HG03342 (cell line): ENCODE measurements around the gene SKOR2.
"Not testable (repeated sequence)": the region's sequence is repeated elsewhere in the genome, so short reads cannot be mapped to it uniquely, and the experiment has no call there.

Experiments used
- ATAC-seq: cut with Tn5 transposase; IDR thresholded peaks from one replicate; pipeline ENCODE4 v1.9.1; 2021; ENCODE audit warnings: mild to moderate bottlenecking, moderate library complexity; ENCODE audit not compliant: unreplicated experiment

SKOR2 gene

DNA sequence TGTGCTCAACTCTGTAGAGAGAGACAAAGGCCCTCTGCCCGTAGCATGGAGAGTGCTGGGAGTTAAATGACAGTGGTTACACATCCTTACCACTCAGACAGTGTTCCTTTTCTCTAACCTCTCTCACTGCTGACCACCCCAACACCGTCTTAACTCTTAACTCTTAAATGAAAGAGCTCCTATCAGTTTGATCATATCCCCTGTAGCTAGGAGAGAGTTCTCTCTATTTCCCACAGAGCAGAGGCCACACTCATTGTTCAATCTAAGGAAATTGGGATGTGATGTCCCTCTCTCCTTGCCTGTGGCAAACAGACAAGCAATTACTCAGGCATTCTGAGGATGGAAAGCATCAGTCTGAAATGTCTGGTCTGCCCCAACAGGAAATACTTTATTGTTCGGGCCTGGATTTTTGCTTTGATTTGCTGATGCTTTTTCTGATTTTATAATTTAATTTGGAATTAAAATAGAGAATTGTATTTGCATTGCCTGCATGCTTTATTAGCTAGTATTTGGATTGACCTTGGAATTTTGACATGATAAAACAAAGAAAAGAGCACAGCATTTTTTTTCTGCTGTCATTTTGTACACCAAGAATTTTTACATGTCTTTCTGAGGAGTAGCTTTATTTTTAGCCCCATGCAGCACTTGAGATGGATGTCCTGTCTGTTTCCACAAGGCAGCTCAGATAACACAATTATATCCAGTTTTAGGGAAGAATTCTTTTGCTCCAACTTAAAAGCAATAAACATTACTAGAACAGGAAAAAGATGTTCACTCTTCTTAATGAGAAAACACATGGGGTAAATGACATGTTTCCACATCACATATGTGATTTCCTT is 47.6 kb downstream of the SKOR2 start:
- ATAC-seq, result no peak

DNA sequence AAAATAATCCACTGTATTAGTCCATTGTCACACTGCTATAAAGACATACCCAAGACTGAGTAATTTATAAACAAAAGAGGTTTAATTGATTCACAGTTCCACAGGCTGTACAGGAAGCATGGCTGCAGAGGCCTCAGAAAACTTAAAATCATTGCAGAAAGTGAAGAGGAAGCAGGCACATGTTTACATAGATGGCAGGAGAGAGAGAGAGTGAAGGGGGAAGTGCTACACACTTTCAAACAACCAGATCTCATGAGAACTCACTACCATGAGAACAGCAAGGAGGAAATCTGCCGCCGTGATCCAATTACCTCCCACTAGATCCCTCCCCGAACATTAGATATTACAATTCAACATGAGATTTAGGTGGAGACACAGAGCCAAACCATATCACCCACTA is 55.5 kb downstream of the SKOR2 start:
- ATAC-seq, result not testable (repeated sequence)

DNA sequence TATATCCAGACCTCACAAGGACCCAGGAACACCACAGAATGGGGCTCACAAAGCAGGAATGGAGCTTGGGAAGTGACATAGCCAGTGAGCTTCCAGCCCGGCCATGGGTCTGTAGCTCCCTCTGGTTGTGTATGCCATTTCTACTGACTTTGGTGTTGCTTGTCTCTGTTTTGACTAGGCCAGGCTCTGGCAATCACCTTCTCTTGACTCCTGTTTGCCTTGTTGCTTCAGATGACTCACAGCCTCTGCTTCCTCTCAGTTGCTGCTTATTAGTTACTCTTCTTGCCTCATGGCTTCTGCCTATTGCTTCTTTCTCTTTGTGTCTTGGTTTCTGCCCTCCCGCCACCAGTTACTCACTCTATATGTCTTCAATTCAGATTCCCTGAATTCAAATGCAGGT is 59.5 kb downstream of the SKOR2 start:
- ATAC-seq, result no peak

DNA sequence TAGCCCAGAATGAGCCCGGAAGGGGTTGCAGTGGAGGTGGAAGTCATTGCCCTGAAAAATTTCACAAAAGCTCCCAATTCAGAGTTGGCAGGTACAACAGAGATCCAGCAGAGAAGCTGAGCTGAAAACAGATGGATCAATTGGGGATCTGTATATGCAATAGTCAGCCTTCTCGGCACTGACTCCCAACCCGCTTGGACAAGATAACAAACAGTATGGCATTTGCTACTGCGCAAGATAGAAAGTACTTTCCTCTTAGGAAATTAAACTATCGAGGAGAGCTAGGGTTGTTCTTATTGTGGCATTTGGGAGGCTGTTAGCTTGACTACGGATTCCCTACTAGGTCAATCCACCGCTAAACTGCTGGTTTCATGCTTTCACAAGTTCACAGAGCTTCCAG is 63.7 kb downstream of the SKOR2 start:
- ATAC-seq, result no peak

DNA sequence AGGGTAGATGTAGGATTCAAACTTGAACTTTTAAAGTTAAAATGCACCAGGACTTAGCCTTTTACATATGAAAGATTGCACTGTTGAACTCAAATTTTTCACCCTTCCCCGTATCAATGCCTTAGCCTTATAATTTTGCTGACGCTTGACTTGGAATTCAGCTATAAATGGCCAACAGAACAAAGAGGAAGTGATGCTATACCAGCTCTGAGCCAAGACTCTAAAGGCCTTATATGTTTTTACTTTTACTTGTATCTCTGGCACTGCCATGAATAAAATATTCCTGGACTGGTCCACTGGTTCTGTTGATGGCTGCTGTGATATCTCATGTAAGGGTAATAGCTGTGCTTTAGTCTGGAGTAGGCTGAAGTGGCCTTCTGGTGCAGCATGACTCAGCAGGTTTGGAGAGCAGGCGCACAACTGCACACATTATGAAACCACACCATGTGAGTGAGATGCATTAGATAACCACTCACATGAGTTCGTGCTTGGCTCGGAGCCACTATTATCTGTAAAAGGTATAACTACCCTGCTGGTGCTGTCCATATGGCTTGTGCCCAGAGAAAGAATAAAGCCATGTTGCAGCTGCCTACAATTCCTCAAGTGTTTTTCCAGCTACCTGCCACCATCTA is 66.9 kb downstream of the SKOR2 start:
- no peak for ATAC-seq

DNA sequence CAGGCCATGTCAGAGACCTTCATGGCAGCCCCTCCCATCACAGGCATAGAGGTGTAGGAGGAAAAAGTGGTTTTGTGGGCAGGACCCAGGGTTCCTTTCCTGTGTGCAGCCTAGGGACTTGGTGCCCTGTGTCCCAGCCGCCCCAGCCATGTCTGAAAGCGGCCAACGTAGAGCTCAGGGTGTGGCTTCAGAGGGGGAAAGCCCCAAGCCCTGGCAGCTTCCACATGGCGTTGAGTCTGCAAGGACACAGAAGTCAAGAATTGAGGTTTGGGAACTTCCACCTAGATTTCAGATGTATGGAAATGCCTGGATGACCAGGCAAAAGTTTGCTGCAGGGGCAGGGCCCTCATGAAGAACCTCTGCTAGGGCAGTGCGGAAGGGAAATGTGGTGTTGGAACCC is 69.3 kb downstream of the SKOR2 start:
- not testable (repeated sequence) for ATAC-seq

DNA sequence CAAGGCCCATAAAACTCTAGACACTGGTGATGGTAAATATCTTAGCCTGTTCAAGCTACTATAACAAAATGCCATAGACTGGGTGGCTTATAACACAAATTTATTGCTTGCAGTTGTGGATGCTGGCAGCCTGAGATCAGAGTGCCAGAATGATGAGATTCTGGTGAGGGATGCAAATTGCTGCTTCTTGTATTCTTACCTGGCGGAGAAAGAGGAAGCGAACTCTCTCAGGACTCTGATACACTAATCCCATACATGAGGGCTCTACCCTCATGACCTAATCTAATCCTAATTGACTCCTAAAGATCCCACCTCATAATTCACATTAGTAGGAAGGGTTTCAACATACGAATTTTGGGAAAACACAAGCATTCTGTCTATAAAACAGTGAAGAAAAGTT is 70.7 kb downstream of the SKOR2 start:
- ATAC-seq, result no peak

DNA sequence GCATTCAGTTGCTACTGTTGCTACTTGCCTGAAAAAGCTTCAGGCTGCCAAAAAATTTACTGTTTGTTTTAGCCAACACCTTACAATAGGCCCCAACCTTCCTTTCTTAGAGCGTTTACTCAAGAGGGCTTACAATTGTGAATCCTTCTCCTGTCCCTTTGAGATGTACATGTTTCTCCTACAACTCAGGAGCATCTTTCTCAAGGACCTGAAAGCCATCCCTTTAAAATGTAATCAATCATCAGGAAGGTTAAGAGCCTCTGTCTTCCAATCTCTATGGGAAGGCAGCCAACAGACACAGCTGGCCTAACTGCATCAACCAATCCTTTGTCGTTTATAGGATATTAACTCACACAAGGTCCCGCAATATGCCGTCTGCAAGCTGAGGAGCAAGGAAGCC is 71.9 kb downstream of the SKOR2 start:
- no peak for ATAC-seq

DNA sequence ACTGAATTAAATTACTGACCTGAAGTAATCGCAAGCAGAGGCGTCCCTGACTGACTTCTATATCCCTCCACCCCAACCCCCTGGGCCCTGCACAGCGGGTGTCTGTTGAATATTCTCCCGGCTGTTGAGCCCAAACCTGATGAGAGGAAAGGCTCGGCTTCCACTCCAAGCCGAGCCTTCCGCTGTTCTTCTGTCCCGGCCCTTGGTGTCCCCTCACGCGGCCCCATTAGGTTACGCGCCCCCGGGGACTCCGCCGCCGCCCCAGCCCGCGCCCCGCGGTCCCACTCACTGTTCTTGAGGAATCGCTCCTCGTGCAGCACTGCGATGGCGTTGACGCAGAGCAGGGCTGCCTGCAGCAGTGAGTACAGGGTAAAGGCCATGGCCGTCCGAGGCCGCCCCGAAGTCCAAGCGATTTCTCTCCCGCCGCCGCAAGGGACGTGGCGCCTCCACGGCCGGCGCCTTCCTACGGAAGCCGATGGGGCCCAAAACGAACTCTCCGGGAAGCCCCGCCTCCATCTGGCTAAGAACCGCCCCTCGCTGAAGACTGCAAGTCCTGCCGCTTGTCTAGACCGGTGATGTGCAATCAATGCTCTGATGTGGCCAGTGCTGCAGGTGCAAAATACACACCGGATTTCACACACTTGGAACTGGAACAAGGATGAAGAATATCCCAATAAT is 75.4 kb downstream of the SKOR2 start, which contains the start of gene IER3IP1:
Gene IER3IP1, minus strand, starts transcription at position 467 of the 678 bp plus-strand sequence. Its CDS starts 87 bp downstream, at position 380.
- ATAC-seq, result peak; percentile 79

DNA sequence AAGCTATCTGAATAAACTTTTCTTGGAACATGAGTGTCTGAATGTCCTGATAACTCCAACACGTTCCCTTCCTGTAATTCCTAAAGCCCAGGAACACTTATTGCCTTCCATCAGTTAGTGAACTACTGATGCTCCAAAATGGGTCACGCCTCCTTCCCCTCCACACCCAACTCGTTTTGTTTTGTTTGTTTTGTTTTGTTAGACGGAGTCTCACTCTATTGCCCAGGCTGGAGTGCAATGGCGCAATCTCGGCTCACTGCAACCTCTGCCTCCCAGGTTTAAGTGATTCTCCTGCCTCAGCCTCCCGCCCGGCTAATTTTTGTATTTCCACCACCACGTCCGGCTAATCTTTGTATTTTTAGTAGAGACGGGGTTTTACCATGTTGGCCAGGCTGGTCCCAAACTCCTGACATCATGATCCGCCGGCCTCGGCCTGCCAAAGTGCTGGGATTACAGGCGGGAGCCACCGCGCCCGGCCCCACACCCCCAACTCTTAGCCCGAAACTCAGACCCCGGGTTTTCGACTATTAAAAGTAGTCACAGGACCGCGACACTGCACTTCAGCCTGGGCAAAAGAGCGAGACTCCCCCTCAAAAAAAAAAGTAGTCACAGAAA is 76.1 kb downstream of the SKOR2 start:
- ATAC-seq, result peak; percentile 21

DNA sequence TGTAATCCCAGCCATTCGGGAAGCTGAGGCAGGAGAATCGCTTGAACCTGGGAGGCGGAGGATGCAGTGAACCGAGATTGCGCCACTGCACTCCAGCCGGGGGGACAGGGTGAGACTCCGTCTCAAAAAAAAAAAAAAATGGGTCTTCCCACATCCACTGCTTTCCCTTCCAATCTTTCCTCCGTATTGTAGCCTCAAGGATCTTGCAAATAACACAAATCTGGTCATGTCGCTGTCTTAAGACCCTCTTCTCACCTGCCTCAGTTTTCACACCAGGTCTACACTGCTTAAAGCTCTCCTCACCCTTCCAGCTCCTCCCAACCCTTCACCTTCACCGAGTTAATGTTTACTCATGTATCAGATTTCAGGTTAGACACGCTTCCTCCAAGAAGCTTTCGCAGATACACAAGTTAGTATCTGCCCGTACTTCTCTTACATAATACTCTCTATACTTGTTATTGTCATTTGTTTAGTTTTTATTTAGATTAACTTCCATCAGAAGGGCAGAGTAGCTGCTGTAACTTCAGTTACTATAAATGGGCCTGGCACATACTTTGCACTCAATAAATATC is 76.8 kb downstream of the SKOR2 start:
- ATAC-seq, result no peak

DNA sequence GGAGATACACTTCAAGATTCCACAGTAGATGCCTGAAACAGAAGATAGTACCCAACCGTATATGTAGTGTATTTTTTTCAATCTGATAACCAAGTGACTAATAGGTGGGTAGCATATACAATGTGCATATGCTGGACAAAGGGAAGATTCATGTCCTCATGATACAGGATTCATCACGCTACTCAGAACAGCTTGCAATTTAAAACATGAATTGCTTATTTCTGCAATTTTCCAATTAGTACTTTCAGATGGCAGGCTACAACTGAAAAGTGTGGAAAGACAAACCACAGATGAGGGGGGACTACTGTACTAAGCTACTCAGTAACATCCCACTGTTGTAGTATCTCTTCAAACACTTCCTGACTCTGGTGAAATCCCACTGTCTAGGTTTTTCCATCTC is 79.0 kb downstream of the SKOR2 start:
- ATAC-seq, result no peak

DNA sequence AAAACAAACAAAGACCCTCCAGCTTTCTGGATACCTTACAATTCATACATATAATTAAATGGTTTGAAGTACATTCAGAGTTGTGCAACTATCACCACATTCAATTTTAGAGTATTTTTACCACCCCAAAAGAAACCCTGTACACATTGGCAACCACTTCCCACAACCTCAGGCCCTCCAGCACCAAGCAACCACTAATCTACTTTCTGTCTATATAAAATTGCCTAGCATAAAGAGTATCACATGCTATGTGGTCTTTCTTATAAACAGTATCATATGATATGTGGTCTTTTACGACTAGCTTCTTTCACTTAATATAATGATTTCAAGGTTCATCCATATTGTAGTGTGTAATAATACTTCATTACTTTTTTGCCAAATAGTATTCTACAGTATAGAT is 82.5 kb downstream of the SKOR2 start:
- ATAC-seq, result no peak

DNA sequence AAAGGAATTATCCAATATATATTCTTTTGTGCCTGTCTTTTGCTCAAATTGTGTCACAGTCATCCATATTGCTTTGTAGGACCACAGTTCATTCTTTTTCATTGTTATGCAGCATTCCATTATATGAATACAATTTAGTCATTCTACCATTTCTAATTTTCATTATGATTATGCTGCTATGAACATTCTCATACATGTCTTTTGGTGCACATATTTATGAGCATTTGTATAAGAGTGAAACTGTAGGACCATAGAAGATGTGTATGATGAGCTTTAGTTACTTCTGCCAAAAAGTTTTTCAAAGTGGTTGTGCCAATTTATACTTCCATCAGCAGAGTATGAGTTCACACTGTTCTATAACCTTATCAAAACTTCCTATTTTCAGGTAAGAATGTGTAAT is 83.0 kb downstream of the SKOR2 start:
- ATAC-seq, result no peak

DNA sequence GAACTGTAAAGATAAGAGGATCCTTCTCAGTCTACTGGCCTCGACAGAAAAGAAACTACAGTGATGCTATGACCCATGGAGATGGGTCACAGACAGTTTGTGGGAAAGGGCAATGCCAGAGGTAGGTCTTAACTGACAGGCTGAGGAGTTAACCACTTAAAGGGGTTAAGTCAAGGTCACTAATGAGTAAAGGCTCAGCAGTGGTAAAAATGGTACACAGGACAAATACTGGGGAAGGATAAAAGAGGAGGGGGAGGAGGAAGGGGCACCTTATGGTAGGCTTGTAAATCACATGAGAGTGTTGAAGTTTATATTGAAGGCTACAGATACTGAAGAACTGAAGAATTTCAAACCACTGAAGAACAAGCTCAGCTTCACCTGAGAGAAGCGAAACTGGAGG is 85.2 kb downstream of the SKOR2 start:
- ATAC-seq, result no peak

DNA sequence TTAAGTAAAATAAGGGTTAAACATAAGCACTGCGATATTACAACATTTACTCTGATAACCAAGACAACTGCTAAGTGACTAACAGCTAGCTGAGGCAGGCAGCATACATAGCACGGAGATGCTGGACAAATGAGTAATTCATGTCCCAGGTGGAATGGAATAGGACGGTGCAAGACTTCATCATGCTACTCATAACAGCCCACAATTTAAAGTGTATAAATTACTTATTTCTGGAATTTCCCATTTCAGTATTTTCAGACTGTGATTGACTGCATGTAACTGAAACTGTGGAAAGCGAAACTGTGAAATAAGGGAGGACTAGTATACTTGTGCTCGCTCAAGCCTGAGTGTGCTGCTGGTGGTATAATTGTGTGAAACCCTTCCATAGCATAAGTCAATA is 88.2 kb downstream of the SKOR2 start:
- peak; percentile 87 for ATAC-seq

DNA sequence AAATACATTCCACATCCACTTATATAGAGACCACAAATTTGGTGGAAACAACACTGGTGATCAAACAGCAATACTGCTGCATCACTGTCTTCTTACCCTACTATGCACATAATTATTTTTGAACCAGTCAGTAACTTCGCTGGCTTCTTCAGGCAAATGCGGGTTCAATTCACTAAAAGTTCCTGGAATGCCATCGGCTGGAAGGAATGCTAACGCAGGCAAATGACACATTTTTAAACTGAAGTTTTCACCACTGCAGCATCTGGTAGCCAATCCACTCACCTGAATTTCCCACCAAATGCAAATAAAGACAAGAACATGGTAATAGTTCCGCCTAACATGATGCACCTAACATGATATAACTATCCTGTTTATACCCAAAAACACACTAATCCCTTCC is 91.2 kb downstream of the SKOR2 start:
- no peak for ATAC-seq

DNA sequence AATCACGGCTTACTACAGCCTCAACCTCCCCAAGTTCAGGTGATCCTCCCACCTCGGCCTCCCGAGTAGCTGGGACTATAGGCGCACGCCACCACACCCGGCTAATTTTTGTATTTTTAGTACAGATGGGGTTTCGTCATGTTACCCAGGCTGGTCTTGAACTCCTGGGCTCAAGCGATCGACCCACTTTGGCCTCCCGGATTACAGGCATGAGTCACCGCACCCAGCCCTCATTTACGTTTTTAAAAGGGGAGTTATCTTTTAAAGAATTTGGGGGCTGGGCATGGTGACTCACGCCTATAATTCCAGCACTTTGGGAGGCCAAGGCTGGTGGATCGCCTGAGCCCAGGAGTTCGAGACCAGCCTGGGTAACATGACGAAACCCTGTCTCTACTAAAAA is 93.1 kb downstream of the SKOR2 start:
- ATAC-seq, result not testable (repeated sequence)
